ENCODE results near the gene GPD2. TPM values are rescaled to one million over a fixed set of nuclear protein-coding genes. Genes with fewer than 3 reads are reported as not detected.

The GPD2 gene
- total RNA-seq, result 100 to 1,000 TPM in 1 of 3 donors, 10 to 100 TPM in 2; 28.8 to 104 (median 79.6) TPM

DNA sequence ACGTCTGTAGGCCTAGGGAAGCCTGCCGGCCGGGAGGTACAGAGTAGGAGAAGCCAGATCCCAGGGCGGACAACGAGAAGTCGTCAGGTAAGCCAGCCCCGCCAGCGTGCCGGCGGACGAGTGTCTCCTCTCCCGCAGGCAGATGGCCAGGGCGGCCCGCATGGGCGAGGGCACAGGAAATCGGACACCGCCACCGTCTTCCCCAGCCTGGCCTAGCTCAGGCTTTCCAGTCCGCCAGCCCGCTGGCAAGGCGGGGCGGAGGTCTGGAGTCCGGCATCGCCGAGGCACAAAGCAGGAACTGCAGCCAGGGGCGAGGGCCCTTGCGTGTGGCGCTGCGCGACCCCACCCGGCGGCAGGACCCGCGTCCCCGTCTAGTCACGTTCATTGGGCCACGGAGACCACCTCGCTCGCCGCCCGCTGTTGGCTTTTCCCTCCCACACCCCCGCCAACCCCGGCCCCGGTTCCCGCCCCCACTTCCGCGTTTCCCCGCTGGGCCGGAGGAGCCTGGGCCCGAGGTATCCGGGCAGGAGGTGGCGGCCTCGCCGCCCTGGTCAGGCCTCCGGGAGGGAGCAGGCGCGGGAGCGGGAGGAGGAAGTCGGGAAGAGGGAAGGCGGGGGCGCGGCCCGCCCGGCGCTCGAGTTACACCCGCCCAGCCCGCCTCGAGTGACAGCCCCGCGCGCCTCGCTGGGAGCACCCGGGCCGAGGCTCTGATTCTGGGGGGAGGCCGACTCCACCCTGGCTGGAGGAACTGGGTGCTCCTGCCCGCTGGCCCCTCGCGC is at the start of gene GPD2:
Gene GPD2, plus strand, starts transcription at position 662 of the 779 bp plus-strand sequence. CDS start 39,727 bp downstream, outside the sequence.
- Histone ChIP-seq H3K4me1 (peaks cover 5% of the 10 kb centered on the region in 2 donors), H3K4me3 (peak within 1 kb of the TSS; percentile 68 to 74 (median 68)), H3K9me3 (no peaks in the 10 kb centered on the region), H3K27ac (peak within 1 kb of the TSS; percentile 98 to 99), H3K36me3 (no peaks in the 10 kb centered on the region), H3K27me3 (no peaks in the 10 kb centered on the region)
- DNase-seq (ENCODE audit: low spot score in 2 of 2), result peak; percentile 88 to 91
- TF ChIP-seq POLR2AphosphoS5 (IDR thresholded peaks at IDR 0.05), result peak; percentile 69 to 96 (median 91)
- TF ChIP-seq, protein P1, sequence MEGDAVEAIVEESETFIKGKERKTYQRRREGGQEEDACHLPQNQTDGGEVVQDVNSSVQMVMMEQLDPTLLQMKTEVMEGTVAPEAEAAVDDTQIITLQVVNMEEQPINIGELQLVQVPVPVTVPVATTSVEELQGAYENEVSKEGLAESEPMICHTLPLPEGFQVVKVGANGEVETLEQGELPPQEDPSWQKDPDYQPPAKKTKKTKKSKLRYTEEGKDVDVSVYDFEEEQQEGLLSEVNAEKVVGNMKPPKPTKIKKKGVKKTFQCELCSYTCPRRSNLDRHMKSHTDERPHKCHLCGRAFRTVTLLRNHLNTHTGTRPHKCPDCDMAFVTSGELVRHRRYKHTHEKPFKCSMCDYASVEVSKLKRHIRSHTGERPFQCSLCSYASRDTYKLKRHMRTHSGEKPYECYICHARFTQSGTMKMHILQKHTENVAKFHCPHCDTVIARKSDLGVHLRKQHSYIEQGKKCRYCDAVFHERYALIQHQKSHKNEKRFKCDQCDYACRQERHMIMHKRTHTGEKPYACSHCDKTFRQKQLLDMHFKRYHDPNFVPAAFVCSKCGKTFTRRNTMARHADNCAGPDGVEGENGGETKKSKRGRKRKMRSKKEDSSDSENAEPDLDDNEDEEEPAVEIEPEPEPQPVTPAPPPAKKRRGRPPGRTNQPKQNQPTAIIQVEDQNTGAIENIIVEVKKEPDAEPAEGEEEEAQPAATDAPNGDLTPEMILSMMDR (IDR thresholded peaks at IDR 0.05), result peak in 1 of 3 donors; percentile 7
- TF ChIP-seq POLR2A (IDR thresholded peaks at IDR 0.05), result peak; percentile 86
- intact Hi-C loops (cut with DNase I; ENCODE audit: low total_unique reads), result no loop called here

DNA sequence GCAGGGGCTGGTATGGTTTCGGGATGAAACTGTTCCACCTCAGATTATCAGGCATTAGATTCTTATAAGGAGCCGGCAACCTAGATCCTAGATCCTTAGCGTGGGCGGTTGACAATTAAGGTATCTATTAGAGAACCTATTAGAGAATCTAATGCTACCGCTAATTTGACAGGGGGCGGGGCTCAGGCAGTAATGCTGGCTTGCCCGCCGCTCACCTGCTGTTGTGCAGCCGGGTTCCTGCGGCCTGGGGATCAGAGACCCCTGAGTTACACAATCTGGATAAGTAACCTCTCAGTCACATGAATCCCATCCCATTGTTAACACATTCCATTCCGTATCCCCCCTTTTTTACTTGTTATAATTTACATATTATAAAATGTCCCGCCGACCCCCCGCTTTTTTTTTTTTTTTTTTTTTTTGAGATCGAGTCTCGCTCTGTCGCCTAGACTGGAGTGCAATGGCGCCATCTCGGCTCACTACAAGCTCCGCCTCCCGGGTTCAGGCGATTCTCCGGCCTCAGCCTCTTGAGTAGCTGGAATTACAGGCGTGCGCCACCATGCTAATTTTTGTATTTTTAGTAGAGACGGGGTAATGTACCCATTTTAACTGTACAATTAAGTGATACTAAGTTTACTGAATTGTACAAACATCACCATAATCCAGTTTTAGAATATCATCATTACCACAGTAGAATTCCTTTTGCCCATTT is 42.0 kb upstream of the GPD2 start:
- Histone ChIP-seq H3K27ac (no peak overlapping the region), H3K9me3 (no peaks in the 10 kb centered on the region), H3K27me3 (no peaks in the 10 kb centered on the region), H3K4me1 (no peaks in the 10 kb centered on the region), H3K4me3 (no peak overlapping the region), H3K36me3 (no peaks in the 10 kb centered on the region)
- intact Hi-C loops (cut with DNase I; ENCODE audit: low total_unique reads), result no loop called here
- no peak for DNase-seq (ENCODE audit: low spot score in 2 of 2)
- TF ChIP-seq POLR2AphosphoS5 (IDR thresholded peaks at IDR 0.05) (no peak), POLR2A (IDR thresholded peaks at IDR 0.05) (no peak)
- TF ChIP-seq, protein P1 (IDR thresholded peaks at IDR 0.05), result no peak

DNA sequence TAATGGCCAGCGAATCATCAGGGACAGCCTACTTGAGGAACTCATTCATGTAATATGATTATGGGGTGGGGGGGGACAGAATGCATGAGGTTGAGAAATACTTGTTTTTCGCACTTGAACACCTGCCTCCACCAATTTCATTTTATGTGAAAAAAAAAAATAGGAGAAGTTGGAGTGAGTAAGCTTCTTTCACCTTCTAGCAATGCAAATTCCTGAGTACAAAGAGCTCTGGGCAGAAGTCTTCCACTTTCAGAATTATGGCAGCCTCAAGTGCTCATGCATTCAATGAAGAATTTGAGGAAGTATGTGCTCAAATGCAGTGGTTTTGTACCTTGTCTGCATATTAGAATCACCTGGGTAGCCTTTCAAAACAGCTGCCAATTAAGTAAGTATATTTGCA is 40.1 kb upstream of the GPD2 start:
- Histone ChIP-seq H3K4me1 (no peaks in the 10 kb centered on the region), H3K27me3 (no peaks in the 10 kb centered on the region), H3K9me3 (no peaks in the 10 kb centered on the region), H3K36me3 (no peaks in the 10 kb centered on the region), H3K4me3 (no peak overlapping the region), H3K27ac (no peak overlapping the region)
- TF ChIP-seq POLR2AphosphoS5 (IDR thresholded peaks at IDR 0.05) (no peak), POLR2A (IDR thresholded peaks at IDR 0.05) (no peak)
- TF ChIP-seq, protein P1 (IDR thresholded peaks at IDR 0.05), result no peak
- no peak for DNase-seq (ENCODE audit: low spot score in 2 of 2)
- intact Hi-C loops (cut with DNase I; ENCODE audit: low total_unique reads), result no loop called here

DNA sequence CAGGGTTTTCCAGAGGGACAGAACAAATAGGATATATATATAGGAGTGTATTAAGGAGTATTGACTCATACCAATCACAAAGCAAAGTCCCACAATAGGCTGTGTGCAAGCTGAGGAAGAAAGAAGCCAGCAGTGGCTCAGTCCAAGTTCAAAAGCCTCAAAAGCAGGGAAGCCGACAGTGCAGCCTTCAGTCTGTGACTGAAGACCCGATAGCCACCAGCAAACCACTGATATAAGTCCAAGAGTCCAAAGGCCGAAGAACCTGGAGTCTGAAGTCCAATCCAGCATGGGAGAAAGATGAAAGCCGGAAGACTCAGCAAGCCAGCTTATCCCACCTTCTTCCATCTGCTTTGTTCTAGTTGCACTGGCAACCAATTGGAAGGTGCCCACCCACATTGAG is 39.0 kb upstream of the GPD2 start:
- Histone ChIP-seq H3K4me1 (no peaks in the 10 kb centered on the region), H3K4me3 (no peak overlapping the region), H3K36me3 (no peaks in the 10 kb centered on the region), H3K27ac (peak overlapping the region in 1 of 2 donors; percentile 20), H3K9me3 (no peaks in the 10 kb centered on the region), H3K27me3 (no peaks in the 10 kb centered on the region)
- no peak for TF ChIP-seq POLR2AphosphoS5 (IDR thresholded peaks at IDR 0.05)
- TF ChIP-seq, protein P1 (IDR thresholded peaks at IDR 0.05), result no peak
- TF ChIP-seq POLR2A (IDR thresholded peaks at IDR 0.05), result no peak
- intact Hi-C loops (cut with DNase I; ENCODE audit: low total_unique reads), result no loop called here
- no peak for DNase-seq (ENCODE audit: low spot score in 2 of 2)

DNA sequence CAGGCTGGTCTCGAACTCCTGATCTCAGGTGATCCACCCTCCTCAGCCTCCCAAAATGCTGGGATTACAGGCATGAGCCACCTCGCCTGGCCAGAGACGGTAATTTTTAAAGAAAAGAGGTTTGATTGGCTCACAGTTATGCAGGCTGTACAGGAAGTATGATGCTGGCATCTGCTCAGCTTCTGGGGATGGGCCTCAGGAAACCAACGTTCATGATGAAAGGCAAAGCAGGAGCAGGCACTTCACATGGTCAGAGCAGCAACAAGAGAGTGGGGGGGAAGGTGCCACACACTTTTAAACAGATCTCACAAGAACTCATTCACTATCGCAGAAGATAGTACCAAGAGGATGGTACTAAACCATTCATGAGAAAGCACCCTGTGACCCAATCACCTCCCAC is 38.0 kb upstream of the GPD2 start:
- peak overlapping the region; percentile 66 to 89 for H3K27ac ChIP-seq
- intact Hi-C loops (cut with DNase I; ENCODE audit: low total_unique reads), result no loop called here
- TF ChIP-seq, protein P1 (IDR thresholded peaks at IDR 0.05), result no peak
- TF ChIP-seq POLR2AphosphoS5 (IDR thresholded peaks at IDR 0.05) (no peak), POLR2A (IDR thresholded peaks at IDR 0.05) (no peak)

More for the DNA sequence above, 38.0 kb upstream of the GPD2 start:
- H3K4me1 ChIP-seq, result no peaks in the 10 kb centered on the region
- H3K36me3 ChIP-seq, result no peaks in the 10 kb centered on the region
- H3K4me3 ChIP-seq, result no peak overlapping the region
- DNase-seq (ENCODE audit: low spot score in 2 of 2), result no peak
- no peaks in the 10 kb centered on the region for H3K27me3 ChIP-seq
- no peaks in the 10 kb centered on the region for H3K9me3 ChIP-seq

Data from breast epithelium (tissue), 4 donors.